IgD-negative memory B cell (primary cell): Measurements from ENCODE around the gene GALNT15. TPM values are rescaled to one million over a fixed set of nuclear protein-coding genes. Genes with fewer than 3 reads are reported as not detected.

Experiments used
- H3K27ac Mint-ChIP-seq, 3 donors: one replicate each; pipeline ENCODE4 v1.8.0; 2020 to 2022; ENCODE audit warnings: mild to moderate bottlenecking in 3 of 3, mixed read lengths in 3 of 3, moderate library complexity in 1 of 3
- H3K27me3 Mint-ChIP-seq: one replicate; pipeline ENCODE4 v1.8.0; 2021; ENCODE audit warnings: mixed read lengths
- H3K36me3 Mint-ChIP-seq: one replicate; pipeline ENCODE4 v1.8.0; 2020; ENCODE audit warnings: mild to moderate bottlenecking, mixed read lengths
- H3K4me1 Mint-ChIP-seq, 3 donors: one replicate each; pipeline ENCODE4 v1.8.0; 2020 to 2022; ENCODE audit warnings: mixed read lengths in 3 of 3, mild to moderate bottlenecking in 1 of 3
- H3K4me3 Mint-ChIP-seq, 4 donors: one replicate each; pipeline ENCODE4 v1.8.0; 2020 to 2022; ENCODE audit warnings: mild to moderate bottlenecking in 4 of 4, mixed read lengths in 4 of 4, moderate library complexity in 3 of 4
- H3K9me3 Mint-ChIP-seq, 3 donors: one replicate each; pipeline ENCODE4 v1.8.0; 2020 to 2021; ENCODE audit warnings: mixed read lengths in 3 of 3, mild to moderate bottlenecking in 1 of 3
- polyA plus RNA-seq: library from polyadenylated mRNA; unstranded; fragments of 300-500 nt; fragmentation: Illumina TruSeq; gene quantifications from one replicate; pipeline ENCODE4 v1.2.3, GENCODE V29; 2021

Gene GALNT15
- polyA plus RNA-seq: not detected

GRCh38 chr3:16174389-16174788 lies at the start of gene GALNT15:
Gene GALNT15 (plus strand): TSS chr3:16174680. CDS start chr3:16175152, 472 bp downstream.
- peaks cover 0 to 4% (median 0%) of the 10 kb centered on the region in 3 donors for H3K4me1 Mint-ChIP-seq
- no peak within 1 kb of the TSS for H3K27ac Mint-ChIP-seq
- H3K4me3 Mint-ChIP-seq: no peak within 1 kb of the TSS
- no peaks in the 10 kb centered on the region for H3K36me3 Mint-ChIP-seq
- peaks cover 0 to 3% (median 1%) of the 10 kb centered on the region in 3 donors for H3K9me3 Mint-ChIP-seq
- peaks cover 9% of the 10 kb centered on the region for H3K27me3 Mint-ChIP-seq

DNA sequence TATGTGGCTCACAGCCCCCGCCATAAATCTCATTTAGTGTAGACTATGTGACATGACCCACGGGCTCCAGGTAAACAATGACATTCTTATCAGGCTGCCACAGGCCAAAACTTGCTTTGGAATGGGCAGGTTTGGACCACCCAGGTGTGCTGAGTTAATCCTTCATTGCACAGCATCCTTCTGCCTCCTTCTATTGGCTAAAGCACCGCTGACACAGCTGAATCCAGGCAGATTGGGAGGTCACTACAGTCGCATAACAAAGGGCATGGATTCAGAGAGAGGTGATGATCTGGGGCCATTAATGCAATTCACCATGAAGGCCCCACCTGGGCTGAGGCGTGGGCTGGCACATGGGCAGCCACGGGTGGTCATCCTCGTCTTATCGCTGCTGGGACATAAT lies 47.8 kb upstream of the GALNT15 start:
- Mint-ChIP-seq H3K4me1 (no peaks in the 10 kb centered on the region), H3K27ac (no peak overlapping the region), H3K4me3 (no peak overlapping the region), H3K9me3 (peaks cover 0 to 3% (median 0%) of the 10 kb centered on the region in 3 donors), H3K27me3 (peaks cover 2% of the 10 kb centered on the region), H3K36me3 (no peaks in the 10 kb centered on the region)

- Mint-ChIP-seq H3K4me3 (no peak overlapping the region), H3K36me3 (no peaks in the 10 kb centered on the region), H3K4me1 (no peaks in the 10 kb centered on the region), H3K9me3 (peaks cover 0 to 3% (median 0%) of the 10 kb centered on the region in 3 donors), H3K27ac (no peak overlapping the region), H3K27me3 (peaks cover 2% of the 10 kb centered on the region)
These were observed 47.2 kb upstream of the GALNT15 start for GRCh38 chr3:16127249-16127648.

GRCh38 chr3:16130066-16130465 lies 44.4 kb upstream of the GALNT15 start:
- Mint-ChIP-seq H3K9me3 (no peaks in the 10 kb centered on the region), H3K4me3 (no peak overlapping the region), H3K36me3 (peaks cover 3% of the 10 kb centered on the region)

DNA sequence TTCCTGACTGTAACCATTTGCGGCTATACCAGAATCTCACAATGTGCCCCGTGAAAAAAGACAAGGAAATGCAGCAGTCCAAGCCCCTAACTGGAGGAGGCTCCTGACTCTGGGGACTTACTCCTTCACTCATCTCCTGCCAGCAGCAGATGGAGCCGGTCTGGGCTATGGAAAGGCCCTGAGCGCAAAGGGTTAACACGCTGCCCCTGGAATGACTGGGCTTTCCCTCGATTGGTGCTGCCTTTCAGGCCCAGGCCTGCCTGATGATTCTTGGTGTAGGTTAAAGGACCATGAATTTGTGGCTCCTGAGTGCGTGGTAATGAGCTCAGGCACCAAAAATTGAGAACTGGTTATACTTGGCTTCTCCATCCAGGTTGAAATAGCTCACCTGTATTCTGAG lies 42.3 kb upstream of the GALNT15 start:
- Mint-ChIP-seq H3K27me3 (peaks cover 3% of the 10 kb centered on the region), H3K4me3 (no peak overlapping the region), H3K9me3 (peaks cover 0 to 9% (median 6%) of the 10 kb centered on the region in 3 donors), H3K36me3 (peaks cover 3% of the 10 kb centered on the region), H3K27ac (no peak overlapping the region), H3K4me1 (no peaks in the 10 kb centered on the region)

More at GRCh38 chr3:16130066-16130465, 44.4 kb upstream of the GALNT15 start:
- Mint-ChIP-seq H3K27me3 (peaks cover 2% of the 10 kb centered on the region), H3K27ac (no peak overlapping the region), H3K4me1 (no peaks in the 10 kb centered on the region)

- no peaks in the 10 kb centered on the region for H3K4me1 Mint-ChIP-seq
- H3K4me3 Mint-ChIP-seq: no peak overlapping the region
- H3K9me3 Mint-ChIP-seq: peaks cover 0 to 11% (median 7%) of the 10 kb centered on the region in 3 donors
- H3K36me3 Mint-ChIP-seq: peaks cover 3% of the 10 kb centered on the region
- H3K27me3 Mint-ChIP-seq: peaks cover 1% of the 10 kb centered on the region
- H3K27ac Mint-ChIP-seq: no peak overlapping the region
These were observed 41.6 kb upstream of the GALNT15 start for GRCh38 chr3:16132928-16133327.

- Mint-ChIP-seq H3K9me3 (peaks cover 0 to 11% (median 7%) of the 10 kb centered on the region in 3 donors), H3K27me3 (peaks cover 1% of the 10 kb centered on the region), H3K36me3 (peaks cover 3% of the 10 kb centered on the region), H3K4me3 (no peak overlapping the region), H3K27ac (no peak overlapping the region), H3K4me1 (no peaks in the 10 kb centered on the region)
These were observed 40.1 kb upstream of the GALNT15 start for GRCh38 chr3:16134173-16134928.

DNA sequence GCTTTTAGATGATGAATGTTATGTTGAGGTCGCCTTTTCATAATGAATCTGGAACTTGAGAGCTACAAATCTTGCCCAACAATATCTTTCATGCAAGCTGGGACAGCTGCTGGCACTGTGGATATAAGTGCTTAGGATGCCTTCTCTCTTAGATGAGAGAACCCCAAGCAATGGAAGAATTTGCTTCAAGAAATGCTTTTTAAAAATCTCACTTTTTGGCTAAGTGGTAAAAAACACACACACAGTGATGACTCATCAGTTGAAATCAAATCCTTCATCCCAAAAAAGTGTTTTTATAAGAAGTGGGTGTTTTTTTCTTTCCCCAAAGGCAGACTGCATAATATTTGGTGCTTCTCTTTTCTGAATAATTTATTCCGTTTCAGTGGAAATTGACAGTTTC lies 38.4 kb upstream of the GALNT15 start:
- Mint-ChIP-seq H3K27me3 (peaks cover 3% of the 10 kb centered on the region), H3K4me3 (no peak overlapping the region), H3K36me3 (peaks cover 3% of the 10 kb centered on the region)

DNA sequence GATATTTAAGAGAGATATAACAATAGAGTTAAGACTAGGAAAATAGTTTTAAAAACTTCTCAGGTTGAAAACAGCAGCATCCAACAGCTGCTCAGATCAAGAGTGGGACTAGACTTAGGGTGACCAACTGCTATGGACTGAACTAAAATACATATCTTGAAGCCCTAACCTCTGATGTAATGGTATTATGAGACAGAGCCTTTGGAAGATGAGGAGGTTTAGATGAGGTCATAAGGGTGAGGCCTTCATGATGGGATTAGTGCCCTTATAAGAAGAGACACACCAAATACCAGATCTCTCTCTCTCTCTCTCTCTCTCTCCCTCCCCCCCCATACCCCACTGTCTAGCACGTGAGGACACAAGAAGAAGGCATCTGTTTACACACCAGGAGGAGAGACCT lies 37.4 kb upstream of the GALNT15 start:
- Mint-ChIP-seq H3K36me3 (peaks cover 3% of the 10 kb centered on the region), H3K4me3 (no peak overlapping the region), H3K27me3 (peaks cover 3% of the 10 kb centered on the region), H3K27ac (no peak overlapping the region), H3K9me3 (peaks cover 0 to 12% (median 11%) of the 10 kb centered on the region in 3 donors), H3K4me1 (no peaks in the 10 kb centered on the region)

More for the DNA sequence above, 38.4 kb upstream of the GALNT15 start:
- Mint-ChIP-seq H3K27ac (no peak overlapping the region), H3K4me1 (no peaks in the 10 kb centered on the region), H3K9me3 (peaks cover 0 to 12% (median 11%) of the 10 kb centered on the region in 3 donors)

DNA sequence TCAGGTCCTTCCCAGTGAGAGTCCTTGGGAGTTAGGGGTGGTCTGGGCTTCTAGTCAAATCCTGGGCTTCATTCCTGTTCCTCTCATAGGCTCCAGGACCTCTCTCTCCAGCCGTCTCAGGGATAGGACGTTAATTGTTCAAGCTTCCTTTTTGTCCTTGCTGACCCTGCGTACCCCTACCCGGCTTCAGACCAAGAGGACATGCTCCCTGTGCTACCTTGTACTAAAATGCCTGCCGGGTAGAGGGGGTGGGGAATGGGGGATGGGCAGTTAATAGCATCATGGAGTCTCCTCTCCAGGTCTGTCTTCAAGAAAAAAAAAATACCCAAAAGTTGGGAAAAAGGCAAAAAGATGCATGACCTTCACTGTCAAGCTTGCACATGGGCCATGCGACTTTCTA lies 36.5 kb upstream of the GALNT15 start:
- no peak overlapping the region for H3K27ac Mint-ChIP-seq
- no peak overlapping the region for H3K4me3 Mint-ChIP-seq
- no peaks in the 10 kb centered on the region for H3K4me1 Mint-ChIP-seq

DNA sequence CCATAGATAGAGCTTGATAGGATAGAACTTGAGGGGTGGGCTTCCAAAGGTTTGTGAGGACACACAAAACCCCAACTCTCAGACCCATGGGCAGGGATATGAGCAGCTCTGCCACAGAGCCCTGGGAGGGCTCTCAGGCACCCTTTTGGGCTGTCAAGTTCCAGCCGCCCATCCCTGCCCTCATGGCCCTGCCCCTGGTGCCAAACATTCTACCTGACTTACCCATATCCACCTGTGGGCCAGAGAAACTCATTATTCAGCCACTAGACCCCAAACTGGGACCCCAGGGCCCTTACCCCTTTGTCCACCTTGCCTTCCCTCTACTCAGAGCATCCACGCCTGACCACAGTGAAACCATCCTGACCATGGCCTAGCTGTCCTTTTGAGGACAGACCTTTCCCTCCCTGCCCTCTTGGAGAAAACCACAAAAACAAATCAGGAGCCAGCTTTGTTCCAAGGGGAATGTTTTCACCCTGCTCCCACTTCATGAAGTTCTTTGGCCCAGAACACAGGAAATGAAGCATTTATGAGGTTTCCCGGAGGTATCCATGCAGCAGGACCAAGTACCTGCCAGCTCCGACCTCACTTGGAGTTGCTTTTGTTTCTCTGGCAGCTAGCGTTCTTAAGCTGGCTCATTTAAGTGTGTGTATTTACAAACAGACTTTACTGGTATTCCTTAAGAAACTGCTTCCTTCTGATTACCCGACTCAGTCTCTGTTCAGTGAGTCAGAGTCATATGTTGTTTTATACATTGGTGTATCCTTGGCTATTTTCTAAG lies 34.2 kb upstream of the GALNT15 start:
- H3K4me3 Mint-ChIP-seq: no peak overlapping the region
- no peaks in the 10 kb centered on the region for H3K4me1 Mint-ChIP-seq
- H3K9me3 Mint-ChIP-seq: peaks cover 3 to 19% (median 11%) of the 10 kb centered on the region in 3 donors
- peaks cover 5% of the 10 kb centered on the region for H3K27me3 Mint-ChIP-seq
- H3K27ac Mint-ChIP-seq: no peak overlapping the region
- peaks cover 1% of the 10 kb centered on the region for H3K36me3 Mint-ChIP-seq

More for the DNA sequence above, 36.5 kb upstream of the GALNT15 start:
- Mint-ChIP-seq H3K27me3 (peaks cover 3% of the 10 kb centered on the region), H3K9me3 (peaks cover 0 to 12% (median 11%) of the 10 kb centered on the region in 3 donors), H3K36me3 (peaks cover 3% of the 10 kb centered on the region)

DNA sequence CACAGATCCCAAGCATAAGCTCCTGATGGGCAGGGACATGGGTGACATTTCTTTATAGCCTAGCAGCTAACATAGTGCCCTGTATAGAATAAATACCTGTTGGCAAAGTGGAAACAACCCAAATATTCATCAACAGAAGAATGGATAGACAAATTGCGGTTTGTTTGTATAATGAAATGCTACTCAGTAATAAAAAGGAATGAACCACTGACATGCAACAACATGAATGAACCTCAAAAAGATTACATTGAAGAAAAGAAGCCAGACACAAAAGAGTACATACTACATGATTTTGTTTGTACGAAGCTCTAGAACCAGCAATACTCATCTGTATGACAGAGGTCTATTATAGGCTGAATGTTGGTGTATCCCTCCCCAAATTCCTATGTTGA lies 33.6 kb upstream of the GALNT15 start:
- Mint-ChIP-seq H3K9me3 (peaks cover 3 to 19% (median 11%) of the 10 kb centered on the region in 3 donors), H3K27me3 (peaks cover 5% of the 10 kb centered on the region), H3K27ac (no peak overlapping the region), H3K4me1 (no peaks in the 10 kb centered on the region), H3K4me3 (no peak overlapping the region), H3K36me3 (peaks cover 1% of the 10 kb centered on the region)

GRCh38 chr3:16142350-16143025 lies 32.0 kb upstream of the GALNT15 start:
- H3K9me3 Mint-ChIP-seq: peaks cover 0 to 12% (median 3%) of the 10 kb centered on the region in 3 donors

DNA sequence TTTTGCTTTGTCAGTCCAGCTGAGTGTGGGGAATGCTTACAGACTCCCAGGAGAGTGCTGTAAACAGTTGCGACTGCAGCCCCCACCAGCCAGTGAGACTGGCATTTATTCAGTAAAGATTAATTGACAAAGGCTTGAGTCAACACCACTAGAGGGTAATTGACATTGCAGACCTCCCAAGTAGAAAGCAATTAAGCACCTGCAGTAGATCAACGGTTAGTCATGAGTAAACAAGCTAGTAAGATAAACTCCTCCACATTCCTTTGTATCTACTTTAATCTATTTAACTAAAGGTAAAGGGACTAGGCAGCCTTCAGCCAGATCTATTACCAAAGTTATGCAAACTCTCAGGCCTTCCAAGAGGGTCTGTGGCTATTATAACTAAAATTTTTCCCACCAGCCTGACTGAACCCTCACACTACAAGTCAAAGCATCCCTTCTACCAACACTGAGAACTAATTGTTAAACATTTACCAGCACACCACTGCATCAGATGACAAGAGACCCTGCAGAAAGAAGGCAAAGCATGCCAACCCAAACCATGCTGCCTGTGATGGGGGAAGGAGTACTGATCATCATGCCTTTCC lies 30.5 kb upstream of the GALNT15 start:
- no peak overlapping the region for H3K4me3 Mint-ChIP-seq
- no peaks in the 10 kb centered on the region for H3K4me1 Mint-ChIP-seq
- peaks cover 1% of the 10 kb centered on the region for H3K36me3 Mint-ChIP-seq
- H3K27me3 Mint-ChIP-seq: peaks cover 3% of the 10 kb centered on the region
- no peak overlapping the region for H3K27ac Mint-ChIP-seq
- H3K9me3 Mint-ChIP-seq: peaks cover 0 to 12% (median 3%) of the 10 kb centered on the region in 3 donors

More at GRCh38 chr3:16142350-16143025, 32.0 kb upstream of the GALNT15 start:
- peaks cover 1% of the 10 kb centered on the region for H3K36me3 Mint-ChIP-seq
- H3K4me3 Mint-ChIP-seq: no peak overlapping the region
- H3K27me3 Mint-ChIP-seq: peaks cover 3% of the 10 kb centered on the region
- no peaks in the 10 kb centered on the region for H3K4me1 Mint-ChIP-seq
- H3K27ac Mint-ChIP-seq: no peak overlapping the region
